Osteocyte (in vitro differentiated cells): Measurements from ENCODE around the gene NAA11. TPM values are rescaled to one million over a fixed set of nuclear protein-coding genes. Genes with fewer than 3 reads are reported as not detected.

ENCODE experiments used
- DNase-seq: peaks from one replicate; pipeline ENCODE4 v3.0.0; 2021; ENCODE audit warnings: mixed read lengths; ENCODE audit not compliant: unreplicated experiment; ENCODE audit errors: extremely low spot score
- H3K27ac Mint-ChIP-seq: one replicate; pipeline ENCODE4 v1.8.0; 2021; ENCODE audit warnings: mild to moderate bottlenecking, mixed read lengths; ENCODE audit not compliant: unreplicated experiment
- H3K27me3 Mint-ChIP-seq: one replicate; pipeline ENCODE4 v1.8.0; 2021; ENCODE audit warnings: mixed read lengths; ENCODE audit not compliant: unreplicated experiment
- H3K36me3 Mint-ChIP-seq: one replicate; pipeline ENCODE4 v1.8.0; 2021; ENCODE audit warnings: mixed read lengths; ENCODE audit not compliant: unreplicated experiment
- H3K4me1 Mint-ChIP-seq: one replicate; pipeline ENCODE4 v1.8.0; 2021; ENCODE audit warnings: mixed read lengths; ENCODE audit not compliant: unreplicated experiment
- H3K4me3 Mint-ChIP-seq: one replicate; pipeline ENCODE4 v1.8.0; 2021; ENCODE audit warnings: mild to moderate bottlenecking, moderate library complexity, mixed read lengths; ENCODE audit not compliant: unreplicated experiment
- H3K9me3 Mint-ChIP-seq: one replicate; pipeline ENCODE4 v1.8.0; 2021; ENCODE audit warnings: mixed read lengths; ENCODE audit not compliant: unreplicated experiment
- CTCF ChIP-seq: fragments of 200-600 bp; sonication (generic); IDR thresholded peaks from 2 replicates; pipeline ENCODE4 v1.5.0; 2021; ENCODE audit warnings: antibody characterized with exemption, mild to moderate bottlenecking, moderate library complexity
- total RNA-seq: library from RNA; stranded (reverse); gene quantifications from 2 replicates; pipeline ENCODE4 v1.2.1, GENCODE V29; 2021

Gene NAA11
- total RNA-seq, 1 donor from 2014 or later: not detected

- TF ChIP-seq CTCF: no peak
- H3K9me3 Mint-ChIP-seq: peaks cover 14% of the 10 kb centered on the region
- no peaks in the 10 kb centered on the region for H3K27me3 Mint-ChIP-seq
- no peaks in the 10 kb centered on the region for H3K4me1 Mint-ChIP-seq
- H3K36me3 Mint-ChIP-seq: no peaks in the 10 kb centered on the region
- no peak overlapping the region for H3K27ac Mint-ChIP-seq
- DNase-seq: no peak
- no peak overlapping the region for H3K4me3 Mint-ChIP-seq
These were observed 22.5 kb upstream of the NAA11 start for GRCh38 chr4:79348405-79348804.

GRCh38 chr4:79341893-79342653 is 16.2 kb upstream of the NAA11 start:
- H3K27ac Mint-ChIP-seq: no peak overlapping the region
- DNase-seq: no peak
- H3K4me3 Mint-ChIP-seq: no peak overlapping the region
- H3K4me1 Mint-ChIP-seq: no peaks in the 10 kb centered on the region
- no peaks in the 10 kb centered on the region for H3K27me3 Mint-ChIP-seq
- H3K36me3 Mint-ChIP-seq: no peaks in the 10 kb centered on the region
- H3K9me3 Mint-ChIP-seq: peaks cover 27% of the 10 kb centered on the region
- TF ChIP-seq CTCF: no peak

- Mint-ChIP-seq H3K27me3 (no peaks in the 10 kb centered on the region), H3K4me1 (no peaks in the 10 kb centered on the region), H3K9me3 (peaks cover 27% of the 10 kb centered on the region), H3K36me3 (no peaks in the 10 kb centered on the region), H3K4me3 (no peak overlapping the region), H3K27ac (no peak overlapping the region)
- DNase-seq: no peak
- no peak for TF ChIP-seq CTCF
These were observed 14.7 kb upstream of the NAA11 start for GRCh38 chr4:79340568-79340967.

- Mint-ChIP-seq H3K4me1 (no peaks in the 10 kb centered on the region), H3K27me3 (no peaks in the 10 kb centered on the region), H3K27ac (no peak overlapping the region), H3K9me3 (peaks cover 19% of the 10 kb centered on the region), H3K4me3 (no peak overlapping the region), H3K36me3 (no peaks in the 10 kb centered on the region)
- no peak for DNase-seq
- TF ChIP-seq CTCF: no peak
These were observed 12.3 kb upstream of the NAA11 start for GRCh38 chr4:79338148-79338547.

- Mint-ChIP-seq H3K4me1 (no peaks in the 10 kb centered on the region), H3K9me3 (no peaks in the 10 kb centered on the region)
- no peak for TF ChIP-seq CTCF
These were observed 8.9 kb upstream of the NAA11 start for GRCh38 chr4:79334783-79335182.

More at GRCh38 chr4:79334783-79335182, 8.9 kb upstream of the NAA11 start:
- DNase-seq: no peak
- Mint-ChIP-seq H3K27ac (no peak overlapping the region), H3K27me3 (no peaks in the 10 kb centered on the region), H3K4me3 (no peak overlapping the region), H3K36me3 (no peaks in the 10 kb centered on the region)
